Left hindlimb (tissue), 1 donor: ENCODE results near the gene IFI35.
"Not testable (repeated sequence)": the region's sequence is repeated elsewhere in the genome, so short reads cannot be mapped to it uniquely, and the experiment has no call there.

Source experiments
- DNase-seq: peaks from one replicate; pipeline ENCODE4 v3.0.0-alpha.2; 2018

Gene IFI35

GRCh38 chr17:42997984-42998938 lies 8.3 kb upstream of the IFI35 start, which contains the start of gene RPL27:
Gene RPL27, plus strand, starts transcription at chr17:42998419. Its CDS starts 332 bp downstream, at chr17:42998751.
- DNase-seq, result peak; percentile 99

- DNase-seq, result no peak
Observed at GRCh38 chr17:42999003-42999525, 7.5 kb upstream of the IFI35 start.

GRCh38 chr17:43000894-43001293 lies 5.7 kb upstream of the IFI35 start:
- DNase-seq, result not testable (repeated sequence)

- DNase-seq, result no peak
Observed at GRCh38 chr17:43003542-43004172, 2.9 kb upstream of the IFI35 start.

- DNase-seq, result no peak
Observed at GRCh38 chr17:43010667-43011308, 4.2 kb downstream of the IFI35 start.

- DNase-seq, result no peak
Observed at GRCh38 chr17:43011728-43012472, 5.3 kb downstream of the IFI35 start.

- no peak for DNase-seq
Observed at GRCh38 chr17:43013296-43013695, 6.7 kb downstream of the IFI35 start.

GRCh38 chr17:43014020-43014648 lies 7.5 kb downstream of the IFI35 start:
- DNase-seq, result no peak

GRCh38 chr17:43014649-43015542 lies 8.3 kb downstream of the IFI35 start:
- DNase-seq, result no peak

- DNase-seq, result no peak
Observed at GRCh38 chr17:43015579-43015978, 9.0 kb downstream of the IFI35 start.

GRCh38 chr17:43016216-43016615 lies 9.6 kb downstream of the IFI35 start:
- no peak for DNase-seq

GRCh38 chr17:43018008-43018853 lies 11.6 kb downstream of the IFI35 start:
- DNase-seq, result no peak

GRCh38 chr17:43018932-43019331 lies 12.3 kb downstream of the IFI35 start:
- no peak for DNase-seq

GRCh38 chr17:43019418-43019817 lies 12.8 kb downstream of the IFI35 start:
- no peak for DNase-seq

- DNase-seq, result no peak
Observed at GRCh38 chr17:43020030-43020621, 13.5 kb downstream of the IFI35 start.

GRCh38 chr17:43020789-43021740 lies 14.5 kb downstream of the IFI35 start:
- peak; percentile 77 for DNase-seq

- DNase-seq, result peak; percentile 87
Observed at GRCh38 chr17:43021741-43022512, 15.3 kb downstream of the IFI35 start, which contains the start of gene VAT1. Gene VAT1, minus strand, starts transcription at chr17:43022385. Its CDS starts 63 bp downstream, at chr17:43022322.
